Heart right ventricle (tissue), 16 donors: ENCODE results near the gene SNX33. TPM values are rescaled to one million over a fixed set of nuclear protein-coding genes. Genes with fewer than 3 reads are reported as not detected.
"Not testable (repeated sequence)": the region's sequence is repeated elsewhere in the genome, so short reads cannot be mapped to it uniquely, and the experiment has no call there.

Experiments
- ATAC-seq, 8 donors: fragments of 200-7000 bp; cut with Tn5 transposase; one replicate each; pipeline ENCODE4 v1.9.1; 2020; ENCODE audit warnings: mild to moderate bottlenecking in 8 of 8, moderate library complexity in 8 of 8, moderate number of reproducible peaks in 1 of 8
- DNase-seq, 2 donors: peaks; one replicate each; pipeline ENCODE4 v3.0.0-alpha.2; 2020
- H3K27ac ChIP-seq, 10 donors: fragments of 200-600 bp; sonication (generic) in 2 of 10; one replicate each; pipeline versions ENCODE4 v1.5.0 to v1.8.0; 2020 to 2022; ENCODE audit warnings: mild to moderate bottlenecking in 3 of 10
- H3K27me3 ChIP-seq, 7 donors: fragments of 200-600 bp; one replicate each; pipeline ENCODE4 v1.8.0; 2021 to 2022; ENCODE audit warnings: mild to moderate bottlenecking in 2 of 7
- H3K36me3 ChIP-seq, 9 donors: fragments of 200-600 bp; sonication (generic) in 1 of 9; one replicate each; pipeline versions ENCODE4 v1.5.0 to v1.8.0; 2020 to 2022; ENCODE audit warnings: mild to moderate bottlenecking in 2 of 9
- H3K4me1 ChIP-seq, 9 donors: fragments of 200-600 bp; sonication (generic) in 1 of 9; one replicate each; pipeline versions ENCODE4 v1.5.0 to v1.8.0; 2020 to 2022; ENCODE audit warnings: mild to moderate bottlenecking in 4 of 9
- H3K4me3 ChIP-seq, 10 donors: fragments of 200-600 bp; sonication (generic) in 2 of 10; one replicate each; pipeline versions ENCODE4 v1.5.0 to v1.8.0; 2020 to 2022; ENCODE audit warnings: mild to moderate bottlenecking in 7 of 10, moderate library complexity in 2 of 10
- H3K9me3 ChIP-seq, 11 donors: fragments of 200-600 bp in 10 of 11; sonication (generic) in 2 of 11; one replicate each; pipeline versions ENCODE4 v1.5.0 to v1.8.0; 2013 to 2022; ENCODE audit warnings: mild to moderate bottlenecking in 2 of 11, control low read depth in 1 of 11, moderate library complexity in 1 of 11
- CTCF ChIP-seq, 9 donors: fragments of 200-600 bp; sonication (generic) in 2 of 9; IDR thresholded peaks; one replicate each; pipeline versions ENCODE4 v1.5.0 to v1.8.0; 2021 to 2022; ENCODE audit warnings: antibody characterized with exemption in 9 of 9, mild to moderate bottlenecking in 5 of 9, moderate library complexity in 1 of 9
- WGBS, 2 donors: extraction: QIAGEN DNeasy Blood & Tissue Kit; methylation state at CpG; one replicate each; pipeline ENCODE4 v1.1.7; 2013; ENCODE audit warnings: inconsistent platforms in 1 of 2; 5-methylcytosine and 5-hydroxymethylcytosine counted together
- intact Hi-C, 10 donors: fragments of 100-400 bp; cut with DNase I; formaldehyde crosslinking; loops; one replicate each; pipeline versions ENCODE4 v1.11.1 to v1.14.2; 2022
- polyA plus RNA-seq, 2 donors: library from polyadenylated mRNA; stranded (reverse); fragments of 200-250 nt; gene quantifications; one replicate each; pipeline ENCODE4 v1.2.3, GENCODE V29; 2013
- total RNA-seq, 10 donors: library from RNA; stranded (reverse); fragmentation: NEBNext Ultra II Directional in 3 of 10; extraction: Animal tissue kit (Norgen Biotek cat#: 25700) in 3 of 10; gene quantifications; one replicate each; pipeline versions ENCODE4 v1.2.1 to v1.2.4, GENCODE V29; 2021 to 2023
- donor health status: Arrhythmogenic right ventricular cardiomyopathy.
- donor health status: ischemic (EF 13 %, LVEDD 7.1; RV severe dilation, severe dysfunction).
- donor health status: healthy with polysubstance abuse.
- donor health status: DM: no; HTN: yes; CAD: no.
- donor health status: DM: no; HTN: no; CAD: no.
- donor health status: ischemic (EF 25% LVEDD 6.9; RV normal size, moderate dysfunction).
- donor health status: ischemic (EF 25% LVEDD 5.7; RV mildly dilated, moderate dysfunction).
- donor health status: healthy.
- donor health status: DM: yes; HTN: yes; CAD: no.
- donor health status: Ischemic cardiomyopathy.
- donor health status: ischemic (EF 35%, LVEDD 5.7; RV mildly dilated, moderate dysfunction).
- donor health status: nonischemic (EF 11% LVEDD 7.7; RV severe dilation, severe dysfunction).
- donor health status: DM: yes; HTN: yes; CAD: no.
- donor health status: PGD.
- donor health status: ischemic (EF 29% LVEDD 5.4; RV normal size, mild dysfunction).
- donor health status: nonischemic (EF 23%, LVEDD 6.1; RV moderate dilation, normal function).

The SNX33 gene
- total and polyA plus RNA-seq, 12 donors = 7.4 to 14.8 (median 9.7) TPM

DNA sequence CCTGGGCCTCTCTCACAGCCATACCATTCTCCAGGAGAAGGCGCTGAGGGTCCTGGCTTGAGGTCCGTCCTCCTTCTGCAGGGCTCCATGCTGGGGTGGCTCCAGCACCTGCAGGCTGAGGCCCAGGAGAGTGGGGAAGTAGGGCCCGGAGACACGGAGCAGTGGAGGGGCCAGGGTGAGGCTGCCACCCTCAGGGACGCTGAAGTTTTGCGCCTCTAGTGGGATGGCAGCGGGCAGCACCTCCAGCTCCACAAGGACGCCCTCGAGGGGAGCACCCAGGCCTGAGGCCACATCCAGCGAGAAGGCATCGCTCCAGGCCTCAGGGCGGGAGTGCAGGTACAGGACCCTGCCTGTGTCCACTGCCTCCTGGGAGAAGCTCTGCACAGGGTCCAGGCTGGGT is 37.5 kb downstream of the SNX33 start:
- WGBS, 2 donors = 85 to 86% methylated on average over 12 of the region's 12 CpGs
- no peaks in the 10 kb centered on the region for H3K9me3 ChIP-seq
- H3K4me1 ChIP-seq = peaks cover 0 to 16% (median 5%) of the 10 kb centered on the region in 9 donors
- no peak overlapping the region for H3K27ac ChIP-seq
- H3K4me3 ChIP-seq = no peak overlapping the region
- DNase-seq (no peak), ATAC-seq (no peak)
- H3K27me3 ChIP-seq = no peaks in the 10 kb centered on the region
- no peak for TF ChIP-seq CTCF (IDR thresholded peaks at IDR 0.05)
- peaks cover 0 to 47% (median 0%) of the 10 kb centered on the region in 9 donors for H3K36me3 ChIP-seq
- intact Hi-C loops = loop anchor here in 6 of 10 donors (2.0 to 10.0 kb wide), 5 partner anchors 42 to 118 kb away; no protein-coding TSS in a partner anchor

- H3K9me3 ChIP-seq, H3K4me3 ChIP-seq, H3K27ac ChIP-seq, H3K27me3 ChIP-seq: not testable (repeated sequence)
- WGBS, 2 donors = 33 to 36% methylated on average over 14 of the region's 14 CpGs
- DNase-seq (peak; percentile 84 to 87), ATAC-seq (peak; percentile 53 to 83 (median 75))
- intact Hi-C loops = loop anchor here in 6 of 10 donors (2.0 to 10.0 kb wide), 6 partner anchors 41 to 117 kb away; no protein-coding TSS in a partner anchor
- peak; percentile 71 to 89 (median 76) for TF ChIP-seq CTCF (IDR thresholded peaks at IDR 0.05)
- H3K36me3 ChIP-seq = peaks cover 0 to 55% (median 0%) of the 10 kb centered on the region in 9 donors
- H3K4me1 ChIP-seq = peaks cover 0 to 16% (median 5%) of the 10 kb centered on the region in 9 donors
These were observed 38.5 kb downstream of the SNX33 start for GRCh38 chr15:75686212-75686642.

DNA sequence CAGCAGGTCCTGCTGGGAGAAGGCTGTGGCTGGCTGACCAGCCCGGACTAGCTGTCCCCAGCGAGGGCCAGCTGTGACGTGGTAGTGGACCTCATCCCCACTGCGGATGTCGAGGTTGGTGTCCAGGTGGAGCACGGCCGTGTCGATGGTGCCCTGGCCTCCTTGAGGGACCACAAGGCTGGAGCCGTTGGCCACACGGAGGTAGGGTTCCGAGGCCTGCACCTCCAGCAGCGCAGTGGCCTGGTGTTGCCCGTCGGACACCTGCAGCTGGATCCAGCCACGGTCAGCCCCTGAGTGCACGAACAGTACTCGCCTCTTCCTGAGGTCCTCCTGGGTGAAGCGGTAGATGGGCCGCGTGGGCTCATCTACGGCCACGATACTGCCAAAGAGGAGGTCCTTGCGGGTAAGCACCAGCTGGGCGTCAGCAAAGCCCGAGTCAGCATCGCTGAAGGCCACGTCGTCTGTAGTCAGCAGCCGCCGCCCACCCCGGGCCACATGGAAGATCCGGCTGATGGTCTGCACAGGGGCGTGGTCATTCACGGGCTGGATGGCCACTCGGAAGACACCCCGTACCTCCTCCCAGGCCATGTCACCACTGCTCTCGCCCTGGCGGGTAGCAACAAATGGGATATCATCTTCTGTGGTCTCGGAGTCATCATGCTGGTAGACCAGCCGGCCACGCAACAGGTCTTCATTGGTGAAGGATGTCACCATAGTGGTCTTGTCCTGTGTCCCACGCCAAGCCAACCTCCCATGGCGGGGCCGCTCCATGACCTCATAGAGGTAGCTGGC is 40.0 kb downstream of the SNX33 start:
- no peaks in the 10 kb centered on the region for H3K9me3 ChIP-seq
- peaks cover 0 to 16% (median 5%) of the 10 kb centered on the region in 9 donors for H3K4me1 ChIP-seq
- no peak for TF ChIP-seq CTCF (IDR thresholded peaks at IDR 0.05)
- DNase-seq = no peak
- 88 to 94% methylated on average over 44 of the region's 44 CpGs for WGBS, 2 donors
- H3K27ac ChIP-seq = no peak overlapping the region
- H3K36me3 ChIP-seq = peaks cover 0 to 53% (median 0%) of the 10 kb centered on the region in 9 donors
- no peak for ATAC-seq
- H3K4me3 ChIP-seq = no peak overlapping the region
- peaks cover 0 to 16% (median 0%) of the 10 kb centered on the region in 7 donors for H3K27me3 ChIP-seq
- intact Hi-C loops = loop anchor here in 6 of 10 donors (2.0 to 10.0 kb wide), 6 partner anchors 40 to 115 kb away; no protein-coding TSS in a partner anchor

- H3K27me3 ChIP-seq = peaks cover 0 to 17% (median 0%) of the 10 kb centered on the region in 7 donors
- no peak for TF ChIP-seq CTCF (IDR thresholded peaks at IDR 0.05)
- WGBS, 2 donors = 90 to 94% methylated on average over 7 of the region's 7 CpGs
- peaks cover 0 to 53% (median 0%) of the 10 kb centered on the region in 9 donors for H3K36me3 ChIP-seq
- intact Hi-C loops = loop anchor here in 5 of 10 donors (5.0 to 10.0 kb wide), 4 partner anchors 39 to 114 kb away; no protein-coding TSS in a partner anchor
- DNase-seq = no peak
- no peak overlapping the region for H3K4me3 ChIP-seq
- H3K9me3 ChIP-seq = no peaks in the 10 kb centered on the region
- H3K27ac ChIP-seq = no peak overlapping the region
- ATAC-seq = no peak
- H3K4me1 ChIP-seq = peaks cover 1 to 18% (median 5%) of the 10 kb centered on the region in 9 donors
These were observed 40.5 kb downstream of the SNX33 start for GRCh38 chr15:75688278-75688557.
